ENCODE measurements around the gene ELOVL2. TPM values are rescaled to one million over a fixed set of nuclear protein-coding genes. Genes with fewer than 3 reads are reported as not detected.

ELOVL2 gene
- total RNA-seq, 4 donors from 2014 or later, result 0.07 TPM; not detected in 3

DNA sequence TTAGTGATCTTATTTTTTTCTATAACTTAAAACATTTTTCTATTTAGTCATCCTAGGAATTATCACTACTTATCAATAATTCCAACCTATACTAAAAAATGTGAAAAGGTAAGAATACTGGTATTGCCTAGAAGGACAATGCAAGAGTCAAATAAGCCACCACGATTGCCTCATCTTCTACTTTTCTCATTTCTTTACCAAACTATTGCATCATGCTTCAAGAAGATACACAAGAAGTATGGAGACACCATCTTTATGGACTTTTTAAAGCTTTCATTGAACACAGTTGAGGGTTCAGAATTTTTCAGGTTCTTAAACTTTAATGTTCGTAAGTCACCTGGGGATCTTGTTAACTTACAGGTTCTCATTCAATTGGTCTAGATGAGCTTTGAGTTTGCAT, 25.9 kb downstream of the ELOVL2 start:
- WGBS, 2 donors, result 96% methylated on average over 2 of the region's 2 CpGs
- intact Hi-C loops (cut with DNase I; ENCODE audit: low total_unique reads), result no loop called here
- no peak overlapping the region for H3K4me3 ChIP-seq (ENCODE audit: low read depth, poor library complexity, severe bottlenecking)
- no peak for DNase-seq (ENCODE audit: low spot score in 2 of 2)
- no peak for TF ChIP-seq POLR2A (IDR thresholded peaks at IDR 0.05)
- TF ChIP-seq, protein P1, sequence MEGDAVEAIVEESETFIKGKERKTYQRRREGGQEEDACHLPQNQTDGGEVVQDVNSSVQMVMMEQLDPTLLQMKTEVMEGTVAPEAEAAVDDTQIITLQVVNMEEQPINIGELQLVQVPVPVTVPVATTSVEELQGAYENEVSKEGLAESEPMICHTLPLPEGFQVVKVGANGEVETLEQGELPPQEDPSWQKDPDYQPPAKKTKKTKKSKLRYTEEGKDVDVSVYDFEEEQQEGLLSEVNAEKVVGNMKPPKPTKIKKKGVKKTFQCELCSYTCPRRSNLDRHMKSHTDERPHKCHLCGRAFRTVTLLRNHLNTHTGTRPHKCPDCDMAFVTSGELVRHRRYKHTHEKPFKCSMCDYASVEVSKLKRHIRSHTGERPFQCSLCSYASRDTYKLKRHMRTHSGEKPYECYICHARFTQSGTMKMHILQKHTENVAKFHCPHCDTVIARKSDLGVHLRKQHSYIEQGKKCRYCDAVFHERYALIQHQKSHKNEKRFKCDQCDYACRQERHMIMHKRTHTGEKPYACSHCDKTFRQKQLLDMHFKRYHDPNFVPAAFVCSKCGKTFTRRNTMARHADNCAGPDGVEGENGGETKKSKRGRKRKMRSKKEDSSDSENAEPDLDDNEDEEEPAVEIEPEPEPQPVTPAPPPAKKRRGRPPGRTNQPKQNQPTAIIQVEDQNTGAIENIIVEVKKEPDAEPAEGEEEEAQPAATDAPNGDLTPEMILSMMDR (IDR thresholded peaks at IDR 0.05), result no peak

GRCh38 chr6:11017090-11017489, 27.0 kb downstream of the ELOVL2 start:
- intact Hi-C loops (cut with DNase I; ENCODE audit: low total_unique reads), result no loop called here

DNA sequence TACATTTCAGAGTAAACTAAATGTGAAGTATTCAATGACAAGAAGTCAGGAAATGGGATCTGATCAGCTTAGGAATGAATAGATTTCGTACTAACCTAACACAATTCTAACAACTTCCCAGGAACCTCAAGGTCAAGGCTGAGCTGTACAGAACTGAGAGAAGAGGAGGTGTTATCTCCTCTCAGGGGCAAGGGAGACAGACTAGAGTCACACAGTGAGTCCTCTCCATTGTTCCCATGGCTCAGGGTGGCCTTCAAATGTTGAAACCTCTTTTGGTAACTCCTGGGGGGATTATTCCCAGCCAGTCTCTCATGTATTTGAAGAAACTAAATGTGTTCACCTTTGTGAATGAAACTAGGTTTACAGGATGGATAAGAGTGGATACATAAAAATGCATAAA, 27.7 kb downstream of the ELOVL2 start:
- H3K4me3 ChIP-seq (ENCODE audit: low read depth, poor library complexity, severe bottlenecking), result no peak overlapping the region
- 88 to 95% methylated on average over 1 of the region's 1 CpG for WGBS, 2 donors
- intact Hi-C loops (cut with DNase I; ENCODE audit: low total_unique reads), result no loop called here
- TF ChIP-seq, protein P1 (IDR thresholded peaks at IDR 0.05), result no peak
- TF ChIP-seq POLR2A (IDR thresholded peaks at IDR 0.05), result no peak
- no peak for DNase-seq (ENCODE audit: low spot score in 2 of 2)

More at GRCh38 chr6:11017090-11017489, 27.0 kb downstream of the ELOVL2 start:
- TF ChIP-seq, protein P1 (IDR thresholded peaks at IDR 0.05), result no peak
- no peak for TF ChIP-seq POLR2A (IDR thresholded peaks at IDR 0.05)
- 94 to 97% methylated on average over 3 of the region's 3 CpGs for WGBS, 2 donors
- DNase-seq (ENCODE audit: low spot score in 2 of 2), result no peak
- H3K4me3 ChIP-seq (ENCODE audit: low read depth, poor library complexity, severe bottlenecking), result no peak overlapping the region

DNA sequence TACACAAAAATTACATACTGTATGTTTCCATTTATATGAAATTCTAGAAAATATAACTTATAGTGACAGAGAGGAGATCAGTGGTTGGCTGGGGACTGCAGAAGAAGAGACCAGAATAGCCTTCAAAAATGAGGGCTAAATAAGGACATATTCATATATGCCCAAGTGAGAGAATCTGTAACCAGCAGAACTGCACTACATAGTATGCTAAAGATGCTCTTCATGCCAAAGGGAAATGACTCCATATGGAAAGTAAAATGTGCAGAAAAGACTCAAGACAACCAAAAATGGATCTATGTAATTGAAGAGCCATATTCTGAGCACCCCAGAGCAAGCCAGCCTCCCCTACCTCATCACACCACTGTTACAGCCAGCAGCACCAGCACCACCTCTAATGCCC, 29.0 kb downstream of the ELOVL2 start:
- no peak for DNase-seq (ENCODE audit: low spot score in 2 of 2)
- no peak for TF ChIP-seq POLR2A (IDR thresholded peaks at IDR 0.05)
- TF ChIP-seq, protein P1 (IDR thresholded peaks at IDR 0.05), result no peak
- intact Hi-C loops (cut with DNase I; ENCODE audit: low total_unique reads), result no loop called here
- no peak overlapping the region for H3K4me3 ChIP-seq (ENCODE audit: low read depth, poor library complexity, severe bottlenecking)

GRCh38 chr6:11013721-11014070, 30.4 kb downstream of the ELOVL2 start:
- no peak overlapping the region for H3K4me3 ChIP-seq (ENCODE audit: low read depth, poor library complexity, severe bottlenecking)
- DNase-seq (ENCODE audit: low spot score in 2 of 2), result no peak
- intact Hi-C loops (cut with DNase I; ENCODE audit: low total_unique reads), result no loop called here
- 87 to 89% methylated on average over 3 of the region's 3 CpGs for WGBS, 2 donors
- no peak for TF ChIP-seq POLR2A (IDR thresholded peaks at IDR 0.05)
- TF ChIP-seq, protein P1 (IDR thresholded peaks at IDR 0.05), result no peak

GRCh38 chr6:11012976-11013720, 31.0 kb downstream of the ELOVL2 start:
- TF ChIP-seq, protein P1 (IDR thresholded peaks at IDR 0.05), result no peak
- TF ChIP-seq POLR2A (IDR thresholded peaks at IDR 0.05), result no peak
- DNase-seq (ENCODE audit: low spot score in 2 of 2), result no peak
- no peak overlapping the region for H3K4me3 ChIP-seq (ENCODE audit: low read depth, poor library complexity, severe bottlenecking)
- intact Hi-C loops (cut with DNase I; ENCODE audit: low total_unique reads), result no loop called here
- WGBS, 2 donors, result 95 to 96% methylated on average over 5 of the region's 5 CpGs
